Amniotic epithelial cell (primary cell): ENCODE results near the gene SRD5A1.
A peak's percentile ranks its signal among the peaks of the same experiment; 100 is the strongest.

ENCODE experiments used
- DNase-seq: peaks from one replicate; pipeline ENCODE4 v3.0.0-alpha.2; 2010; ENCODE audit warnings: low read depth

The SRD5A1 gene

DNA sequence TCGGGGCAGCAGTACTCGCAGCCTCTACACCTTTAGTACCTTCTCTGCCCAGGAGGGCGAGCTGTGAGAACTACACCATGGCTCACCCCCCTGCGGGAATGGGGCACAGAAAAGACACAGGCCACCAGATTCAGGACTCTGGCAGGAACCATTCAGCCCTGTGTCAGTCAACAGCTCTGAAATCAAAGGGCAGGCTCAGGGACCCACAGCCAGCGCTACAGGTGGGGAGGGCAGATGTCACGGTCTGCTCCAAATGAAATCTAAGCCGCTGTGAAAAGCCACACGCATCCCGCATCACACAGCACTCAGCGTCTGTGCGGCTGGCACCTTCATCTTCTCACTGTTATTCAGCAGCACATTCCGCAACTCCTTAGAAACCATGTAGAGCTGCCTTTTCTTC lies 28.3 kb upstream of the SRD5A1 start:
- no peak for DNase-seq

DNA sequence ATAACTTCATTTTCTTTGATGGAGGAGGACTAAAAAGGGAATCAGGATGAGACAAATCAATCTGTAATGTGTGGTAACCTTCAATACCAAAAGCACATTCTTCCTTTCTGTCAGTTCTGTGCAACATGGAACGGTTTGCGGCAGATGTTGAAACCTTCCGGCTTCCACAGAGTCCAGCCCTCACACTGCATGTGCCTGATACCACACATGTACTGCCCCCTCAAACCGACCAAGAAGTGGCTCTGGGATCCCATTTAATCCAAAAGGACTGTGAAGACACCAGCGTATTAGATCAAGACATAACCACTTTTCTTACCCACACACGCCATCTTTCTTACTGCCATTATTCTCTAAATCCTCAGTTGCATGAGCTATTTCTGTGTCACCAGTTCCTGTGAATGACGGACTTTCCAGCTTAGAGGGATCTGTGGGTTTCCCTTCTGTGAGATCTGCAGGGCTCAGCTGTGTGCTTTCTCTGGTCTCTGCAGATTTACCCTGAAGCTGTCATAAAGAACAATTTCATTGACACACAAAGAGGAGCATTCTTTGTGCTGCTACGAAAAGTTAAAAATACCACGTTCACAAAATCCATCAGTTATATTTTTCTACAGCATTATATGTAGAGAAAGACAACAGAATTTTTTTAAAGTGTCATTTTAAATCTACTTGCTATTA lies 26.2 kb upstream of the SRD5A1 start:
- DNase-seq, result no peak

DNA sequence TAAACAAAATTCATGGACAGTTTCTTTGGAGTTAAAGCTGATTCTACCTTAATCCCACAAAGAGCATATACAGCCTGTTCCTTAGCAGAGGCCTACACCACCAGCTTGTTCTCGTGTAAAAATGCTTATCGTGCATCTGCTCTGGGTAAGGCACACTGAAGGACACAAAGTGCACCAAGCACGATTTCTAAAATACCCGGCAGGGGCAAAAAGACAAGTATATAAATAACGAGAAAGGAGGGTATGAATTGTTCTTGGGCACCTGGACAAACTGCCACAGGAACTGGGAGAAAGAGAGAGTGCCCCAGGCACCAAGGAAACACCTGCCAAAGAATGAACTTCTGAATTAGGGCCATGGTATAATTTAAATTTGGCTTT lies 25.7 kb upstream of the SRD5A1 start:
- no peak for DNase-seq

DNA sequence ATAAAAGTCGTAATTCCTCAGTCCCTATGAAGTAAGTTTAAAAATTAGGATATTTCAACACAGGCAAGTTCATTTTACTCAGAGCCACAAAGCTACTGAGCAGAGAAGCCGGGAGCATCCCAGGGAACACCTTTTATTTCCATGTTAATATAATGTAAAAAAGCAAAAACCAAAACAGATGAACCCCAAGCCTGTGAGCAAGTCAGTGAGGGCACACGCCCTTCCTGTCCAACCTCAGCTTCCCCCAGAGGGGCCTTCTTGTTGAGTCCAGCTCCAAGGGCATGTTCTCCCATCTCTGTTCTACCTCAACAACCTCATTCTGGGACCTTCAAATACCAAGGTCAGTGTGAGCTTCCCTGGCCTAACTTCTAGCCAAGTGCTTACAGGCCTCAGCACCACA lies 25.2 kb upstream of the SRD5A1 start:
- no peak for DNase-seq

DNA sequence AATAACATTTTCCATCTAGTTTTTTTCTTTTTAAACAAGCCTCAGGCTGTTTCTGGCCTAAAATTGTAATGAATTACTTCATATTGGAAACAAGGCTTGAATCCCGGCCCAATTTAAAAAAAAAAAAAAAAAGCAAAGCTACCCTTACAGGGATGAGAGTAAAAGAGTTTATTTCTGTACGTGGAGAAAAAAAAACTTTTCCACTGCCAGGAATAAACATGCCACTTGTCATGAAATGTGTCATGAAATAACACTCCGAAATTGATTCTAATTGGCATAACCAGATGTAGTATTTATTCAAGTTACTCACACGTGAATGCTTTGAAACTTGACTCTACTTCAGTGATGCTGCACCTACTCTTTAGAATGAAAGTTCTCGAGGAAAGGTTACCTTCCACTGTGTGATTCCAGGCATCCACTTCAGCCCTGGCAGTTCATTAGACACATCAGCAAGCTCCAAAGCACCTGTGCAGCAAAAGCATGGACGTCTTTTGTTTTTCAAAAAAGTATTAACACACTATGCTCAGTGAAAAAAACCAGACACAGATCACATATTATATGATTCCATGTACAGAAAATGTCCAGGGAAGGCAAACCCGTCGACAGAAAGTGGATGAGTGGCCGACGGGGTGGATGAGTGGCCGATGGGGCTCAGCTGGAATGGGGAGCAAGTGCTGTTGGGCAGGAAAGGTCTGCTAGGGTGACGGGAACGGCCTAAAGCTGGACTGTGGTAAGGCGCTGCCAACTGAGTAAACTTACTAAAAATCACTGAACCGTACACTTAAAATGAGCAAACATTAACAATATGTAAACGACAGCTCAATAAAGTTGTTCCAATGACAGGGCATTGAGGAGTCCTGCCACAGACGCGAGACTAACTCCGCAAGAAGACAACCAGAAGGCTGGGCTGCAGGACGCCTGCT lies 21.6 kb upstream of the SRD5A1 start:
- DNase-seq, result no peak

DNA sequence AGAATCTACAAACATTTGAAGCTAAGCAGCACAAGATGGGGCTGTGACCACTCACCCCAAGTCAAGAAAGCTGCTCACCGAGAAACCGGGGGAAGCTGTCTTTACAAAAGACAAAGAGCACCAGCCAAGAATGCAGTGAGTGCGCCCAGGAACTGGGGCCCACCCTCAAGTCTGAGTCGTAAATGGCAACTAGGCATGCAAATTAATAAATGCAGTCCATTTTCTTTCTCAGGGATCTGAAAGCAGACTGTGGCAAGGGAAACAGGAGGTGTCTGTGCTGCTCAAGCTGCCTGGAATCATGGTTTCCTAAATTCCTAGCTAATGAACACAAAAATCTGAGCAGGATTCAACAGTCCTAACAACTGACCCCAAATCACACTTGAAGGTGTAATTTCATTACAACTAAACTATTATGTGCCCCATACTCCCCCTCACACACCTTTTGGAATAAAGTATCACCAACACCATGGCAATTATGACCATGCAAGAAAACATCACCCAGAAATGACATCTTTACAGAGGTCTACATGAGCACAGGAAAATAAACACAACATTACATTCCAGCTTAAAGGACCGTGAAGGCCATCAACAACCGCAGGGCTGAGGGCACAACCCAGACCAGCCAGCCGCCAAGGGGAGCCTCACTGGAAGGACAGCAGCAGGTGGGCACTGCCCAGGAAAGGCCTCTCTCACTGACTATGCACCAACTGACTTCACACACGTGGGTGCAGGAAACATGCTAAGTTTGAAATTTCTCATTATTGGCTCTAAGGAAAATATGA lies 18.0 kb upstream of the SRD5A1 start:
- DNase-seq, result peak; percentile 3

DNA sequence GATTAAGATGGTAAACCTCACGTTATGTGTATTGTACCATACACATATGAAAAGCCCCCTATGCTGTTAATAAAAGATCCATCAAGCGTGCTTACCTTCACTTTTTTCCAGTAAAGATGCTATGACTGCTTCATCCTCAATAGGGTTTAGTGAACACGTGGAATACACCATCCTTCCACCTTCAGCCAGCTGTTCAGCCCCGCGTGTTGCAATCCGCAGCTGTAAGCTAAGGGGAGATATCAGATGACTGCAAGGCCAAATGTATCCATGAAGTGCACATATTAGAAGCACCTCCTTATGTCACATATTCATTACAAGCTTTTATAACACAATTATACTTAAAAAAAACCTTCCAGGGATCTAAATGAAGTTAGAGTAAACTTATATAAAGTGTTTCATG lies 16.6 kb upstream of the SRD5A1 start:
- DNase-seq, result no peak

DNA sequence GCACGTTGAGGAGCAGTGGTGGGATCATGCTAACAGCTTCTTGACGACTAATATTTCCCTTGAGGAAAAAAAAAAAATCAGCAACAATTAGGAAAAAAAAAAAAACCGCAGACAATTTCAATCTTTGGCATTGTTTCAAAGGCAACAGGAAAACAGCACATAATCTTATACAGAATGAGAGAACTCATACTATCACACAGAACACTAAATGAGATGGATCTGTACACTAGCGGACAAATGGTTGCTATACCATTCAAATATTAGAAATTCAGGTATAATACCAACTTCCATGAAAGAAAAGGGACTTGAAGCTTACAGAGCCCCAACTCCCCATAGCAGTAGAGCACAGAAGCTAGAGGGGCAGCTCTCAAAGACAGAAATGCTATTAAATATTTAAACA lies 10.0 kb upstream of the SRD5A1 start:
- no peak for DNase-seq

DNA sequence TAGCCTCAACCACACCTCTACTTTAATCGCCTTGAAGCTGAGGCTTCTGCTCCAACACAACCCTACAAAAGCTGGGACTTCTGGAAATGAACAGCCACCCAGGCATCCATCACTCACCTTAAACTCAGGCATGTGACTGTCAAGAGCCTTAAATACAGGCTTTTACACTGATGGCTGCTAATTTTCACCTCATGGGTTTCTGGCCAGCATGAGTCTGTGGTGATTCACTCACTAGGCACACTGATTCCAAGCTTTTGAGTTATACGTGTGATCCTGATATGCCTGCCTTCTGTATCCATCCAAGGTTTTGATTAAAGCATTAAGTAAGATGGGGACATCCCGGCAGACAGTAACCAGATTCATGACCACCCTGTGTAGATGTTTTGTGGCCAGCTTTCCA lies 9.3 kb upstream of the SRD5A1 start:
- DNase-seq, result no peak

DNA sequence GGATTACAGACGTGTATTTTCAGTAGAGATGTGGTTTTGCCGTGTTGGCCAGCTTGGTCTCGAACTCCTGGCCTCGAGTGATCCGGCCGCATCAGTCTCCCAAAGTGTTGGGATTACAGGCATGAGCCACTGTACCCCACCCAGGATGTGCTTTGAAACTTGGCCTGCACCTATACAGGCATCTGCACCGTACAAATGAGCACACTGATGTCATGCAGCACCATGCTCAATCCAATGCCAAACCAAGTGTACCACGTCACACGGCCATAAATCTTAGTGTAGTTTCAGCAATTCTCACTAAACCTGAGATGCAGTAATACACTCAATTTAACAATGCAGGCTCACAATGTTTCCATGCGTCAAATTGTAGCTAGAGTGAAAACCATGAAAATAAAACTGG lies 6.7 kb upstream of the SRD5A1 start:
- no peak for DNase-seq

DNA sequence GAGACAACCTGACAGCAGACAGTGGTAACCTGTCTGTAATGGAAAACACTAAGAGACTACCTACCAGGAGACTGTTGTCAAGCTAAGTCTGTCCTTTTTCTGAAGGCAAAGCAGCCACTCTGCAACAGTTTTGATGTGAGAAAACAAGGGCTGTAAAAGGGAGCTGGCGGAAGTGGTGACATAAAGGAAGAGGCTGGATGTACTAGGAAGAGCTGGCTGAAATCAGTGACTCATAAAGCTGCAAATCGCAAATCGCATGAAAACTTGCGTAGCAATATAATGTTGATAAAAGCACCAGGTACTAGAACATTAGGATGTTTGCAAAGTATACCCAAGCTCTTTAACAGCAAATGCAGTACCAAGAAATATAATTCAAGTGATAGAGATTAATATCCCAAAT lies 1.8 kb upstream of the SRD5A1 start:
- DNase-seq, result peak; percentile 12

DNA sequence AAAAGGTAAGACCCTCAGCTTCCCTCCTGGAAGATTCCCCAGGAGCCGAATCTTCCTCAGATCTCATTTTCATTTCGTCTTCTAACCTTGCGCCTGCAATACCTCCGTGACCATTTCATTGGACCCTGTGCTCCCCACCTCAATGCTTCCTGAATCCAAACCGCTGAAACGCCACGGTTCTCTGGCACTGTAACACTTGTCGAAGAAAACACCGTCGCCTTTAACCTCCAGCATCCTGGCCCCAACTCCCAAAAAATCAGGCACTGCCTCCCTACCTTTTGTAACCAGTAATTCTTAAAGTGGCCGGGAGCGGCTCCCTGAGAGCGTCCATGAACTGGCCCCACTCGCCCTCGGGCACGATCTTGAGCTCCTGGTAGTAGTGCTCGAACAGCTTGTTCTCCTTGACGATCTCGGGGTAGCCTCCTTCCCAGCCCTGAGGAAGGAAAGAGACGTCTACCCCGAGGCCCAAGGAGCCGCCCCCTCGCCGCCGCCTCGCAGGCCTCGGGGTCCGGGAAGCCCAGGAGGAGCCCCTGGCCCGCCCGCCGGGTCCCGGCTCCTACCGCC lies 834 bp upstream of the SRD5A1 start:
- DNase-seq, result peak; percentile 15

DNA sequence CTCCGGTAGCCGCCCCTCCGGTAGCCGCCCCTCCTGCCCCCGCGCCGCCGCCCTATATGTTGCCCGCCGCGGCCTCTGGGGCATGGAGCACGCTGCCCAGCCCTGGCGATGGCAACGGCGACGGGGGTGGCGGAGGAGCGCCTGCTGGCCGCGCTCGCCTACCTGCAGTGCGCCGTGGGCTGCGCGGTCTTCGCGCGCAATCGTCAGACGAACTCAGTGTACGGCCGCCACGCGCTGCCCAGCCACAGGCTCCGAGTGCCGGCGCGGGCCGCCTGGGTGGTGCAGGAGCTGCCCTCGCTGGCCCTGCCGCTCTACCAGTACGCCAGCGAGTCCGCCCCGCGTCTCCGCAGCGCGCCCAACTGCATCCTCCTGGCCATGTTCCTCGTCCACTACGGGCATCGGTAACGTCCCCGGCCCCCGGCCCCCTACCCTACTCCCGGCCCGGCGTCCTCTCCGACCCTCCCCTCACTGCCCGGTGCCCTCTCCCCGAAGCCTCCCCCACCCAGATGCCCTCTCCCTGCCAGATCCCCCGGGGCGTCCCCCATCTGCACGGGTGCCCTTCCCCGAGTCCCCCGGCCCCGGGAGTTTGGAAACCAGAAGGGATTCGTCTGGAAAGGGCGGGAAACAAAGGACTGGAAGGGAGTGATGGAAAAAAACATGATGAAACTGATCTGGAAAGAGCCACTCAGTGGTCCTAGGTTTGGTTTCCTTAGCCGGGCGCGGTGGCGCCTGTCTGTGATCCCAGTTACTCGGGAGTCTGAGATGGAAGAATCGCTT lies 417 bp downstream of the SRD5A1 start:
- DNase-seq, result peak; percentile 6

DNA sequence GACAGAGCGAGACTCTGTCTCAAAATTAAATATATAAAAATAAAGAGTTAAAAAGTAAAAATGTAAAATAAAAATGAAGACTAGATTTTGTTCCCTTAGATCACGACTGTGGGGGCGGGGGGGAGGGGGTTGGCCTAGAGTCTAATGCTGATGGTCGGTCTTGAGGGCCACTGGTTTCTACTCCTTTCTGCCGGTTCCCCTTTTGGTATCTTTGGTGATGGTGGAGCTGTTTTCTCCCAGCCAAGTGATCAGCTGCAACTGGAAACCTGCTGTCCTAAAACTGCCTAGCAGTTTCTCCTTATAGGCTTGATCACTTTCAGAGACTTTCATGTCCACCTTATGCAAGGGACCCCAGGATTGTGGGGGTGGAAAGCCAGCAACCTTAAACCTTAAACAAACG lies 1.1 kb downstream of the SRD5A1 start:
- DNase-seq, result no peak

DNA sequence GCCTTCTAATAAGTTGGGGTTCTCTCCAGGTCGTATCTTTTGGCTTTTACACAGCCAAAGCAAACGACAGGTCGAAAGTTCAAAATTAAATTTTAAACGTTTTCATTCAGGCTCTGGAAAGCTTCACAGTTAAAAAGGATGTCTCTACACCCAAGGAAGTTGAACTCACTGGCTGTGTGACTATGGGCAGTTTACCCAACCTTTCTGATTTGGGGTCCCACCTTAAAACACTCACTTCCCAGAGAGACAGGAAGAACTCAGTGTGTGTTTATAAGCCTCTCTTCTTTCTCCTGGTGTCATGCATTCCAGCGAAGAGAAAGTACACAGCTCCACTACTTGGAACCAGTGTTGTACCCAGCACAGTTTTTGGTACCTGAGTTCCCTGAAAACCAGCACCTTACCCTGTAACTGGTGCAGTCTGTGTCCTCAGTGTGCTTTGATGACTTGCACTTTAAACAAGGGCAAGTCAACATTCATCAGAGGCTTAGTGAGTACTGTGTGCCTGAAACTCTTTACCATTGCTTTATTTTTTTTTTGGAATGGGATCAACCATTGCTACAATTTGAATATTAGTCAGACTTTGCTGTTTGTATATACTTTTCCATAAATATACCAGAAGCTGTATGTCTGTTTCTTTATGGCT lies 1.7 kb downstream of the SRD5A1 start:
- no peak for DNase-seq

DNA sequence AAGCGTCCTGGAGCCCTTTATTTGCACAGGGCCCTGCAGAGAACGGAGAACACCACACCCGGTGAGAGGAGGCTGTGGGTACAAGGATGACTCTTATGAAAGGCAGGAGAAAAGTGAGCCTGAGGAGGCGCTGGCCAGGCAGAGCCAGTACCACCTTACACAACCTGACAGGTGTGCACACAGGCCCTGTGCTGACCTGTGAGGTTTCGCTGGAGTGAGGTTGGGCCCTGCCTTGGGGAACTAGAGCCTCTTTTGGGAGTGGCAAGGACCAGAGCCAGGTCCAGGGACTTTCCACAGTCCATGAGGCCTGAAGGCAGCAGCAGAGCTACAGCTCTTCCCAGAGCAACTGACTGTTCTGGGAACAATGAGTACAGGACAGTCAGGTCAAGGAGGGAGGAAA lies 3.1 kb downstream of the SRD5A1 start:
- no peak for DNase-seq

DNA sequence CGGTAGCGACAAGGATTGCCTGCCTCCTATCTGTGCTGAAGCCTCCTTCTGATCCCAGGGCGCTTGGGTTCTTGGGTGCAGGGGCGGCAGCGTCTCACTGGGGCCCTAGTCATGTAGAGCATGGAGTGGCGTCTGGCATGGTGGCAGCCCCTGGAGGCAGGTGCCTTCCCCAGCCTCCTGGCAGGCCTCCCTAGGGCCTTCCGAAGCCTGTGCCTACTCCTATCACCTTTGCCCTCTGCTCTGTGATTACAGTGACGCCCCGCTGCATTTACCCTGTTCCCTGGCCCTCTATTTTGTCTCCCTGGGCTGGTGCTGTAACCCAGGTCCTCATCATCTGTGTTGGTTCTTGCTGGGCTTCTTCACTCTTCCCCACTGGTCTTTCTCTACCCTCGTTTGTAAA lies 3.8 kb downstream of the SRD5A1 start:
- no peak for DNase-seq

DNA sequence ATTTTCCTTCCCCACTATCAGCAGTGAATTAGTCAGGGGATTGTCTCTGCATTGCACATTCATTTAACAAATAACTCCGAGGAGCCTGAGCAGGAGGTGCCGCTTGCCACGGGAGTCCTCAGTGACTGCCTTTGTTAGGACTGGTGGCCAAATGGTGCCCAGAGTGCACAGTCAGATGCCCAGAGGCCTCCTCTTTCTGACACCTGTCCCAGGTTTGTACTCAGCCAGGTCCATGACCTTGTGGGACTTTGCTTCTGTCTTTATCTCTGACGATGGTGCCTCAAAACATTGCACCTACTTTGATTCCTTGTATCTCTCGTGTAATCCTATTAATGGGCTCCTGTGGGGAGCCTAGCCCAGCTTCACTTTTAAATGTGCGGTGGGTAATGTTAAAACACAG lies 4.3 kb downstream of the SRD5A1 start:
- DNase-seq, result no peak

DNA sequence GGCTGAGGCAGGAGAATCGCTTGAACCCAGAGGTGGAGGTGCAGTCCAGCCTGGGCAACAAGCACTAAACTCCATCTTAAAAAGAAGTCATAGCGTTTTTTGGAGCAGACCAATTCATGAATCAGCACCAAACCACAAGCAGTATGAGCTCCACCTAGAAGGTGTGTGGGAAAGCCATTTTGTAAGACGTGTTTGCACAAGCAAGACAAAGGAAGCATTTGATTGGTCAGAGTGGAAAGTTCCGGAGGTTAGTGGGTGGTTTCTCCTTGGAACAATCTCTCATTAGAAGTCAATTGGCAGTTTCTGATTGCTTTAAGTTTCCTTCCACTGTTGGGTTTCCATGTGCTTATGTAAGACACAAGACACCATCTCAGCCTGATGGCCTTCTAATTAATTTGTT lies 5.0 kb downstream of the SRD5A1 start:
- DNase-seq, result no peak

DNA sequence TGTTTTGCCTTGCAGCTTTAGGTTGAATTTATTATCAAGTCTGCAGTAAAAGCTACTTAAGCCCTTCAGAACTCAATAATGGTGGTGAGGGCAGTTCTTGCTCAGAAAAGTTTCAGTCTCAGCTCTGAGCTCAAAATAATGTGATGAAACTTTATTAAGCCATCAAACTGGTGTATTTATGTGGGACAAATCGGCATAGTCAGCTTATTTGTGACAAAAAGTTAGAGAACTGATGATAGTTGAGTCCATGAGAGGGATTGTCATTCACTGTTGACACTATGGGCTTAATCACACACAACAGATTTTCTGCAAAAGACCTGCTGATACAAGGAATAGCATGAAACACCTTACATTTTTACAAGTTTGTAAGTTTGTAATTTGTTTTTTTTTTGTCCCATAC lies 9.4 kb downstream of the SRD5A1 start:
- no peak for DNase-seq

DNA sequence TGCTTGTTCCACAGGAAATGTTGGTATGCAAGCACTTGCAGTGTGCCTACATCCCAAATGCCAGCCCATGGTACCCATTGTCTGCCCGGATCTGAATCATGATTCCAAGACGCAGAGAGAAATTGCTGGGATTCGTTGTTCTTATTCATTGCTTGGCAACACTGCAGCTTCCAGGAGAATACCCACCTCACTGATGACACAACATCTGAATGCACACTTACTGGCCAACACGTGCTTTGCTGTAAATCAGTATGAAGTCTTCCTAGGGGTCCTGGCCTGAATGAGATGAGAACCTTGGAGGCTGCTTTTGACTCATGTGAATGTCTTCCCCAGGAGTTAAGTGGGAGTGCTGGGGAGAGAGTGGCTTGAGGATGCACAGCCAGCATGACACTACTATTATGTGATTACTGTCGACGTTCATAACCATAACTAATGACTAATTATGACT lies 11.6 kb downstream of the SRD5A1 start:
- peak; percentile 7 for DNase-seq
